GM12801 (cell line): ENCODE measurements around the gene NINJ1.

ENCODE experiments used
- TF ChIP-seq, protein P1 (sequence below): IDR thresholded peaks from one replicate; pipeline ENCODE4 v1.5.1; 2011; ENCODE audit warnings: control low read depth; ENCODE audit not compliant: insufficient read length; ENCODE audit errors: extremely low read depth

The NINJ1 gene

DNA sequence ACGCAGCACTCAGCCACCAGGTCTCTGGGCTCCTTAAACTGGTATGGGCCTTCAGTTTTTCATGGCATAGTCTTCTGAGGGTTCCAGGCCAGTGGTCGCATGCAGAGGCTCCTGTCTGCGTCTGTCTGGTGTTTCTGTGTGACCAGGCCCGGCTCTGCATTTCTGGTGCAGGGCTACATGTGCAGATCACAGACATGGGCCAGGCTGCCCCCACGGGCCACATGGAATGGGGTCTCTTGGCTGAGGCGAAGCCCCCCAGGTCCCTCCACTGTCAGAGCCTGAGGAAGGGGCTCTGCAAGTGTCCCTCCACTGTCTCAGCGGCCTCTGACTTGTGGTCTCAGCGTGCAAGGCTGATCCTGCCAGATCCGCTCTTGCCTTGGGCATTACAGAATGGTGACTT lies 53.6 kb downstream of the NINJ1 start:
- TF ChIP-seq, protein P1, sequence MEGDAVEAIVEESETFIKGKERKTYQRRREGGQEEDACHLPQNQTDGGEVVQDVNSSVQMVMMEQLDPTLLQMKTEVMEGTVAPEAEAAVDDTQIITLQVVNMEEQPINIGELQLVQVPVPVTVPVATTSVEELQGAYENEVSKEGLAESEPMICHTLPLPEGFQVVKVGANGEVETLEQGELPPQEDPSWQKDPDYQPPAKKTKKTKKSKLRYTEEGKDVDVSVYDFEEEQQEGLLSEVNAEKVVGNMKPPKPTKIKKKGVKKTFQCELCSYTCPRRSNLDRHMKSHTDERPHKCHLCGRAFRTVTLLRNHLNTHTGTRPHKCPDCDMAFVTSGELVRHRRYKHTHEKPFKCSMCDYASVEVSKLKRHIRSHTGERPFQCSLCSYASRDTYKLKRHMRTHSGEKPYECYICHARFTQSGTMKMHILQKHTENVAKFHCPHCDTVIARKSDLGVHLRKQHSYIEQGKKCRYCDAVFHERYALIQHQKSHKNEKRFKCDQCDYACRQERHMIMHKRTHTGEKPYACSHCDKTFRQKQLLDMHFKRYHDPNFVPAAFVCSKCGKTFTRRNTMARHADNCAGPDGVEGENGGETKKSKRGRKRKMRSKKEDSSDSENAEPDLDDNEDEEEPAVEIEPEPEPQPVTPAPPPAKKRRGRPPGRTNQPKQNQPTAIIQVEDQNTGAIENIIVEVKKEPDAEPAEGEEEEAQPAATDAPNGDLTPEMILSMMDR = no peak

DNA sequence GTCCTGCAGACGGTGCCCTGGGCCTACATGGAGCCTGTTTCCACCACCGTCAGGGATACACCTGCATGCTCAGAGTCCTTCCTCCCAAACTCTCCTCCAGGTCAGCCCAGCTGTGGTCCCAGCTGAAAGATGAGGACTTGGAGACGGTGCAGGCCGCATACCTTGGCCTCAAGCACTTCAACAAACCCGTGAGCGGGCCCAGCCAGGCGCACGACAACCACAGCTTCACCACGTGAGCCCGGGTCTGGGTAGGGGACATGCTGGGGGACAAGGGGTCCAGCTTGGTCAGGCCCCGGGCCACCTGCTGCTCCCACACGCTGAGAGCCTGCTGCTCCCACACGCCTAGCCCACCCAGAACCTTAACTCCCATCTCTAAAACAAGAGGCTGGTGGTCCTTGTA lies 54.7 kb downstream of the NINJ1 start:
- TF ChIP-seq, protein P1 = no peak

DNA sequence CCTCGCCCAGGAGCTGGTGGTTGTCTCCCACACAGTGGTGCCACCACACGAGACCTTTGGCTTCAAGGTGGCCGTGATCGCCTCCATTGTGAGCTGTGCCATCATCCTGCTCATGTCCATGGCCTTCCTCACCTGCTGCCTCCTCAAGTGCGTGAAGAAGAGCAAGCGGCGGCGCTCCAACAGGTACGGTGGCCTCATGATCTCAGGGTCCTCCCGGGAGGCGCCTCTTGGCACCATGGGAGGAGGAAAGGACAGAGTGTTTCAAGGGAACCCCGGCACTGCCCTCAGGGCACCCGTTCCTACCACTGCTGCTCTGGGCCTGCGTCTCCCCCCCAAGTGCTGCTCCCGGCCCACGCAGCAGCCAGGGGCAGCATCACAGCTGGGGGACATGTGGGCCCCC lies 56.2 kb downstream of the NINJ1 start:
- TF ChIP-seq, protein P1 = no peak

DNA sequence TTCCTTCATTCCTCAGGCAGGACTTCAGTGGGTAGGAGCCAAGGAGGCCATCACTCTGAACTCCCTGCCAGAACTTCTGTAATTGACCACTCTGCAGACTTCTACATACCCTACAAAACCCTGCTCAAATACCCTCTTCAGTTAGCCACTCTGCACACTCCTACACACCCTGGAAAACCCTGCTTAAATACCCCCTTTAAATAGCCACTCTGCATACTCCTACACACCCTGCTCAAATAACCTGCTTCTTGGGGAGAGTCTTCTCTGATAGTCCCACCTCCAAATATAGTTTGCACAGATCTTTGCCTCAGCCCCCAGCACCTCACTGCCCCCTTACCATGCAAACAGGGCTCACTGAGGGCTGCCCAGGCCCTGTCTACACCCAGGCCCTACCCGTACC lies 56.7 kb downstream of the NINJ1 start:
- TF ChIP-seq, protein P1 = no peak

DNA sequence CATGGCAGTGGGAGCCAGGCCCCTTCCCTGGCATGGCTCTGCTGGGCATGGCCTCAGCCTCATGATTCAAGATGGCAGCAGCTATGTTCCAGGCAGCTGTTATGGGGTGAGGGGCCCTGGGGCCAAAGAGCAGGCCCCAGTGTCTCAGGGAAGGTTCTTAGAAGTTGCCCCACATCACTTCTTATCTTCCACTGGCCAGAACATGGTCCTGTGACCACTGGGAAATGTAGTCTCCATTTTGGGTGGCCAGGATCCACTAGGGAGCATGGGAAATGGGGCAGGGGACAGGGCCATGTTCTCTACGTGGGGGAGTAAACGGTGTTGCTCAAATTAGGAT lies 57.3 kb downstream of the NINJ1 start:
- TF ChIP-seq, protein P1 = no peak

DNA sequence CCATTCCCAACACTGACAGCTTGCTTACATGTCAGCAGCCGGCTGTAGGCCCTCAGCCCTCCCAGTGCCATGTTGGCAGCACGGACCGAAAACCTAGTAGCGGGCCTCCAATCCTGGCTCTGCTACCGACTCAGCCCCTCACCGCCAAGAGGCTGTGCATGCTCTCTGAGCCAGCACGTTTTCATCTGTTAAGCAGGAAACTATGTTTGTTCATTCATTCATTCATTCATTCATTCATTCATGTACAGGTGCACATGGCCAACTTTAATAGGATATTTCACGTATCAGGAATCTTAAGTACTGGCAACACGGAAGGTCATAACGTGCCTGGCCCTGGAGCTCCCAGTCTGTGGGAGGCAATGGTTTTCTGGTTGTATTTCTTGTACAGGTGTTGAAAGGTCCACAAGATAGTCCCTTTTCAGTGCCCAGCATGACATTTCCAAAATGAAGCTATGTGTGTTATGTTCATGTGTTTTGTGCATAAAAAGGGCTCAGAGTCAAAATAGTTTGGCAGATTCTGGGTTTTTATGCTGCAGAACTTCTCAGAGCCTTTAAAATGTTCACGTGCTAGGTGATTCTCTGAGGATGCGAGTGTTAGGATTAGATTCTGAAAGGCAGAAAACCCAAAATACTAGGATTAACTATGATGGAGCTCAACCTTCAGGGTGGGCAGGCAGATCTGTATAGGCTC lies 57.8 kb downstream of the NINJ1 start:
- TF ChIP-seq, protein P1 = no peak

DNA sequence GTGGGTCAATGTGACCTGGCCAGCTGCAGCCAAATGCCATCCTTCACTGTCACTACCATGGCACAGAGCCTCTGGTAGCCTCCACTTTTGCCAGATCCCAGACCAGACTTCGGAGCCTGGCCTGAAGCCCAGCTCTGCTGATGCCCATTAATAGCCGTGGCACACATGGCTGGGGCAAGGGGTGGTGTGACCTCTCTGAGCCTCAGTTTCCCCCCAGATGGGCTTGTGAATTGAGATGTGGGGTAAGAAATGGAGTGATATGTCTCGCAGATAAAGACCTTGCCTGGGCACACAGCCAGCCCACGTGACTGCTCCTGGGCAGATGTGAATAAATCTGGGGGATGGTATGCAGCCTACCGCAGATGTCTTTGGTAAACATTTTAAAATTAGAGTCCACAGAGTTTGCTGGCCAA lies 61.7 kb downstream of the NINJ1 start:
- TF ChIP-seq, protein P1 = no peak
